COLO668 (cell line): ENCODE data around the gene LGR5.
"Not testable (repeated sequence)": the region's sequence is repeated elsewhere in the genome, so short reads cannot be mapped to it uniquely, and the experiment has no call there.

ENCODE experiments used
- DNase-seq: peaks from one replicate; lab custom pipeline; 2025; ENCODE audit not compliant: unreplicated experiment; lab: John Stamatoyannopoulos, UW

Gene LGR5

GRCh38 chr12:71472441-71472911 lies 32.9 kb downstream of the LGR5 start:
- no peak for DNase-seq

GRCh38 chr12:71474791-71475190 lies 35.2 kb downstream of the LGR5 start:
- no peak for DNase-seq

GRCh38 chr12:71475280-71475679 lies 35.7 kb downstream of the LGR5 start:
- no peak for DNase-seq

GRCh38 chr12:71476513-71476912 lies 36.9 kb downstream of the LGR5 start:
- no peak for DNase-seq

- DNase-seq, result no peak
These were observed 38.0 kb downstream of the LGR5 start for GRCh38 chr12:71477609-71478008.

- no peak for DNase-seq
These were observed 38.7 kb downstream of the LGR5 start for GRCh38 chr12:71478270-71478669.

- no peak for DNase-seq
These were observed 44.8 kb downstream of the LGR5 start for GRCh38 chr12:71484272-71484905.

- DNase-seq, result not testable (repeated sequence)
These were observed 51.2 kb downstream of the LGR5 start for GRCh38 chr12:71490844-71491243.

GRCh38 chr12:71492604-71493003 lies 53.0 kb downstream of the LGR5 start:
- DNase-seq, result no peak

- no peak for DNase-seq
These were observed 60.2 kb downstream of the LGR5 start for GRCh38 chr12:71499834-71500233.

GRCh38 chr12:71503579-71504391 lies 64.2 kb downstream of the LGR5 start:
- peak; percentile 19 for DNase-seq

GRCh38 chr12:71504476-71504875 lies 64.9 kb downstream of the LGR5 start:
- no peak for DNase-seq

- DNase-seq, result no peak
These were observed 70.1 kb downstream of the LGR5 start for GRCh38 chr12:71509705-71510104.

GRCh38 chr12:71517145-71517846 lies 77.7 kb downstream of the LGR5 start:
- no peak for DNase-seq

GRCh38 chr12:71521125-71521524 lies 81.5 kb downstream of the LGR5 start:
- no peak for DNase-seq

- no peak for DNase-seq
These were observed 85.0 kb downstream of the LGR5 start for GRCh38 chr12:71524626-71525025.

GRCh38 chr12:71533703-71534102 lies 94.1 kb downstream of the LGR5 start:
- DNase-seq, result no peak

GRCh38 chr12:71536279-71536938 lies 96.8 kb downstream of the LGR5 start:
- DNase-seq, result no peak

GRCh38 chr12:71536939-71537622 lies 97.5 kb downstream of the LGR5 start:
- DNase-seq, result no peak

GRCh38 chr12:71538807-71539206 lies 99.2 kb downstream of the LGR5 start:
- DNase-seq, result no peak

- no peak for DNase-seq
These were observed 102.0 kb downstream of the LGR5 start for GRCh38 chr12:71541583-71541982.
